GM12801 (cell line): ENCODE measurements around the gene MED28.

Source experiments
- CTCF ChIP-seq: IDR thresholded peaks from one replicate; pipeline ENCODE4 v1.5.1; 2011; ENCODE audit warnings: control low read depth; ENCODE audit not compliant: insufficient read length; ENCODE audit errors: extremely low read depth

Gene MED28

GRCh38 chr4:17657090-17657489, 42.6 kb downstream of the MED28 start:
- TF ChIP-seq CTCF, result no peak

GRCh38 chr4:17657849-17658248, 43.4 kb downstream of the MED28 start:
- TF ChIP-seq CTCF, result no peak

GRCh38 chr4:17662694-17663093, 48.3 kb downstream of the MED28 start:
- no peak for TF ChIP-seq CTCF

- no peak for TF ChIP-seq CTCF
These were observed 50.3 kb downstream of the MED28 start for GRCh38 chr4:17664755-17665154.

- TF ChIP-seq CTCF, result no peak
These were observed 50.9 kb downstream of the MED28 start for GRCh38 chr4:17665346-17665745.

GRCh38 chr4:17665852-17666251, 51.4 kb downstream of the MED28 start:
- no peak for TF ChIP-seq CTCF

GRCh38 chr4:17667253-17667652, 52.8 kb downstream of the MED28 start:
- TF ChIP-seq CTCF, result no peak
